K562 (cell line): ENCODE data around the gene LAMB4. TPM values are rescaled to one million over a fixed set of nuclear protein-coding genes. Genes with fewer than 3 reads are reported as not detected.
A peak's percentile ranks its signal among the peaks of the same experiment; 100 is the strongest.

ENCODE experiments used
- ARID4B ChIP-seq: sonication (generic); formaldehyde crosslinking; IDR thresholded peaks from 2 replicates; pipeline ENCODE4 v1.8.0; 2022; ENCODE audit warnings: mild to moderate bottlenecking, missing genetic modification reagents
- CREB3 ChIP-seq: fragments of 450-650 bp; conservative IDR thresholded peaks from 2 replicates; pipeline ENCODE4 v1.6.1; 2016; ENCODE audit warnings: missing genetic modification characterization, low read depth, mild to moderate bottlenecking, missing compliant biosample characterization, moderate library complexity
- HDAC1 ChIP-seq, 2 experiments: fragments of 450-650 bp; IDR thresholded peaks; 2 replicates each; pipeline ENCODE4 v1.6.1; 2016 to 2017; ENCODE audit warnings: inconsistent platforms in 1 of 2, mild to moderate bottlenecking in 1 of 2, moderate library complexity in 1 of 2
- KHSRP ChIP-seq: fragments of 450-650 bp; IDR thresholded peaks from 2 replicates; pipeline ENCODE4 v1.6.1; 2017
- KLF1 ChIP-seq: fragments of 450-650 bp; IDR thresholded peaks from 2 replicates; pipeline ENCODE4 v1.6.1; 2016; ENCODE audit warnings: missing genetic modification characterization, missing compliant biosample characterization
- MEIS2 ChIP-seq: fragments of 450-650 bp; IDR thresholded peaks from 2 replicates; pipeline ENCODE4 v1.6.1; 2014; ENCODE audit warnings: mild to moderate bottlenecking; ENCODE audit not compliant: partially characterized antibody
- MNT ChIP-seq, 2 experiments: fragments of 450-650 bp; conservative IDR thresholded peaks; 2 replicates each; pipeline ENCODE4 v1.6.1; 2017; ENCODE audit warnings: mild to moderate bottlenecking in 2 of 2, moderate library complexity in 2 of 2
- NFIX ChIP-seq: fragments of 250-450 bp; sonication (Bioruptor Pico); IDR thresholded peaks from 2 replicates; pipeline ENCODE4 v1.4.0; 2020; ENCODE audit warnings: low read depth, mild to moderate bottlenecking, moderate library complexity
- RBM17 ChIP-seq: fragments of 200-400 bp; formaldehyde crosslinking; IDR thresholded peaks from 2 replicates; pipeline ENCODE4 v1.6.1; 2017; ENCODE audit warnings: low read depth, mild to moderate bottlenecking, low read length, borderline replicate concordance
- SMARCC2 ChIP-seq: fragments of 450-650 bp; IDR thresholded peaks from 2 replicates; pipeline ENCODE4 v1.6.1; 2017; ENCODE audit warnings: antibody characterized with exemption, moderate library complexity, mild to moderate bottlenecking, low read depth
- TCFL5 ChIP-seq: fragments of 250-450 bp; sonication (Bioruptor Pico); conservative IDR thresholded peaks from 2 replicates; pipeline ENCODE4 v1.6.1; 2021; ENCODE audit warnings: mild to moderate bottlenecking, moderate library complexity, matching md5 sums
- polyA plus RNA-seq, 8 experiments: library from polyadenylated mRNA; depleted of rRNA in 4 of 8; stranded (reverse) in 5 of 8; unstranded in 3 of 8; fragments of >200 nt; fragmentation: Nextera tagmentation in 2 of 8; fragmentation: Illumina TruSeq in 1 of 8; extraction: Ambion mirVana in 2 of 8; extraction: Trizol in 1 of 8; gene quantifications; 2 replicates each; pipeline versions ENCODE4 v1.2.1 to v1.2.3, GENCODE V29; 2011 to 2014; ENCODE audit warnings: inconsistent platforms in 1 of 8, missing spikeins in 1 of 8
- total RNA-seq, 7 experiments: library from RNA; depleted of rRNA in 6 of 7; stranded (reverse); fragments of >200 nt in 6 of 7; fragmentation: Illumina TruSeq in 2 of 7; extraction: Trizol in 2 of 7; gene quantifications; 2 replicates each; pipeline versions ENCODE4 v1.2.1 to v1.2.3, GENCODE V29; 2011 to 2021; ENCODE audit warnings: low replicate concordance in 1 of 7

The LAMB4 gene
- total and polyA plus RNA-seq, 9 of the 15 experiments (the other 6 are each of a cell fraction or from before 2014, with no cell fraction given) = 0.06 to 0.13 (median 0.07) TPM; not detected in 6

GRCh38 chr7:108079648-108080591 is 50.2 kb downstream of the LAMB4 start (continued):
- TF ChIP-seq ARID4B (CRISPR knock-in tag) (no peak), TCFL5 (CRISPR knock-in tag) (no peak), SMARCC2 (peak; percentile 83), KLF1 (no peak), NFIX (CRISPR knock-in tag) (no peak), KHSRP (no peak), HDAC1 (IDR thresholded peaks at IDR 0.05) (peak; percentile 4 to 84; a peak in 2 of 4 replicates), RBM17 (no peak), MEIS2 (peak; percentile 100), MNT (conservative IDR thresholded peaks at IDR 0.05) (peak in 1 of 2 experiments; percentile 61; a peak in 2 of 4 replicates), CREB3 (0 out of 2 replicates have a peak, but pooled peaks have one; percentile 29)
